ENCODE data around the gene ARHGEF11.

The ARHGEF11 gene

GRCh38 chr1:156887734-156888133 is 157.8 kb downstream of the ARHGEF11 start:
- Histone ChIP-seq H2AFZ (ENCODE audit: low read depth) (no peak overlapping the region), H3K4me1 (ENCODE audit: low read depth, poor library complexity, severe bottlenecking) (peaks cover 6% of the 10 kb centered on the region), H4K20me1 (ENCODE audit: insufficient read depth) (no peaks in the 10 kb centered on the region), H3K4me2 (no peak overlapping the region), H3K9ac (no peak overlapping the region), H3K36me3 (ENCODE audit: insufficient read depth) (no peaks in the 10 kb centered on the region), H3K79me2 (ENCODE audit: insufficient read depth, low read depth) (no peaks in the 10 kb centered on the region), H3K4me3 (IDR thresholded peaks at IDR 0.05; ENCODE audit: insufficient read depth, low read depth, low read length) (no peak overlapping the region), H3K27ac (no peak overlapping the region), H3K27me3 (ENCODE audit: insufficient read depth, low read depth) (peaks cover 85% of the 10 kb centered on the region)
- TF ChIP-seq, protein P1, sequence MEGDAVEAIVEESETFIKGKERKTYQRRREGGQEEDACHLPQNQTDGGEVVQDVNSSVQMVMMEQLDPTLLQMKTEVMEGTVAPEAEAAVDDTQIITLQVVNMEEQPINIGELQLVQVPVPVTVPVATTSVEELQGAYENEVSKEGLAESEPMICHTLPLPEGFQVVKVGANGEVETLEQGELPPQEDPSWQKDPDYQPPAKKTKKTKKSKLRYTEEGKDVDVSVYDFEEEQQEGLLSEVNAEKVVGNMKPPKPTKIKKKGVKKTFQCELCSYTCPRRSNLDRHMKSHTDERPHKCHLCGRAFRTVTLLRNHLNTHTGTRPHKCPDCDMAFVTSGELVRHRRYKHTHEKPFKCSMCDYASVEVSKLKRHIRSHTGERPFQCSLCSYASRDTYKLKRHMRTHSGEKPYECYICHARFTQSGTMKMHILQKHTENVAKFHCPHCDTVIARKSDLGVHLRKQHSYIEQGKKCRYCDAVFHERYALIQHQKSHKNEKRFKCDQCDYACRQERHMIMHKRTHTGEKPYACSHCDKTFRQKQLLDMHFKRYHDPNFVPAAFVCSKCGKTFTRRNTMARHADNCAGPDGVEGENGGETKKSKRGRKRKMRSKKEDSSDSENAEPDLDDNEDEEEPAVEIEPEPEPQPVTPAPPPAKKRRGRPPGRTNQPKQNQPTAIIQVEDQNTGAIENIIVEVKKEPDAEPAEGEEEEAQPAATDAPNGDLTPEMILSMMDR (conservative IDR thresholded peaks at IDR 0.05; ENCODE audit: low read depth, low read length), result no peak

DNA sequence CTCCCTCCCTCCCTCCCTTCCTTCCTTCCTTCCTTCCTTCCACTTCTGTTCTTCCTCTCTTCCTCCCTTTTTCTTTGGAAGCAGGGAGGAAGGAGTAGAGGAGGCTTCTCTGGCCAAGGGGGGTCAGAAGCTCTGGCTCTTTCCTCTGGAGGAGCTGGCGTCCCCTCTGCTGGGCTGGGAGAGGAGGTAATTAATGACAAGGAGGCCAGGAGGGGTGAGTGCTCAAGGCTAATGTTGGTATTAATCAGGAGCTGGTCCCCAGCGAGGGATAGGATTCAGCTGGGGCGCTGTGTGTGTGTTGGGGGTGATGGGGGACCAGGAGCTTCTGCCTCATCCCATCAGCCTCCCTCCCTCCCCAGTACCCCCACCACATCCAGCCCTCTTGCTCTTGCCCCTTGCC is 158.2 kb downstream of the ARHGEF11 start:
- H3K36me3 ChIP-seq (ENCODE audit: insufficient read depth), result no peaks in the 10 kb centered on the region
- H2AFZ ChIP-seq (ENCODE audit: low read depth), result no peak overlapping the region
- TF ChIP-seq, protein P1 (conservative IDR thresholded peaks at IDR 0.05; ENCODE audit: low read depth, low read length), result no peak
- peaks cover 4% of the 10 kb centered on the region for H3K4me1 ChIP-seq (ENCODE audit: low read depth, poor library complexity, severe bottlenecking)
- H3K79me2 ChIP-seq (ENCODE audit: insufficient read depth, low read depth), result no peaks in the 10 kb centered on the region
- H4K20me1 ChIP-seq (ENCODE audit: insufficient read depth), result no peaks in the 10 kb centered on the region
- H3K9ac ChIP-seq, result no peak overlapping the region
- peaks cover 85% of the 10 kb centered on the region for H3K27me3 ChIP-seq (ENCODE audit: insufficient read depth, low read depth)
- no peak overlapping the region for H3K27ac ChIP-seq
- H3K4me2 ChIP-seq, result no peak overlapping the region
- no peak overlapping the region for H3K4me3 ChIP-seq (IDR thresholded peaks at IDR 0.05; ENCODE audit: insufficient read depth, low read depth, low read length)

DNA sequence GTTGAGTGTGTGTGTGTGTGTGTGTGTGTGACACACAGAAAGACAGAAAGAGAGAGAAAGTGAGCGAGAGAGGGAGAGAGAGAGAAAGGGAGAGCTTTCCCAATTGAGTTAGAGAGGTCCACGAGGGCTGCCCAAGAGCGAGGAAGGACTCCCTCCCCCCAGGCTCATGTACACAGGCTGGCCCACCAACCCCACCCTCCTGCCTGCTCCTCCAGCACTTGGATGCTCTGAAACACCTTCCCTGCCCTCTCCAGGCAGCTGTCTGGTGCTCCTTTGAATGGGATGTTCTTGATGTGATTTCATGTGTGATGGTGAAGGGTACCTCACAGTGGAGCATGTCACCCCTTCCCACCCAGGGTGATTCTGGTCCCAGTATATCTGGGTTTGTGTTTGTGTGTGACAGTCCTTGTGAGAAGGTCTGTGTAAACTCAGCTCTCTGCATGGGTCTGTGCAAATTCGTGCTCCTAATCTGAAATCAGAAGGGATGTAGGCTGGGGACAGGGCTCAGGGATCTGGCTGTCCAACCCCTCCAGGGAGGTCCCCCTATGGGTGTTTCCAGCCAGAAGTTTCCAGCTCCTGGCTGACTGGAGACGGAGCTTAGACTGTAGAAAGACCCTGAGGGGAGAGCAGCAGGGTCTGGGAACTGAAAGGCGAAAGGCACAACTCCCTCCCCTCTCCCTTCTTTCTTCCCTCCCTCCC is 158.8 kb downstream of the ARHGEF11 start:
- Histone ChIP-seq H3K36me3 (ENCODE audit: insufficient read depth) (no peaks in the 10 kb centered on the region), H3K27me3 (ENCODE audit: insufficient read depth, low read depth) (peaks cover 85% of the 10 kb centered on the region), H3K79me2 (ENCODE audit: insufficient read depth, low read depth) (no peaks in the 10 kb centered on the region), H2AFZ (ENCODE audit: low read depth) (no peak overlapping the region), H3K4me3 (IDR thresholded peaks at IDR 0.05; ENCODE audit: insufficient read depth, low read depth, low read length) (no peak overlapping the region), H3K4me1 (ENCODE audit: low read depth, poor library complexity, severe bottlenecking) (no peaks in the 10 kb centered on the region), H3K27ac (no peak overlapping the region), H4K20me1 (ENCODE audit: insufficient read depth) (no peaks in the 10 kb centered on the region), H3K4me2 (no peak overlapping the region), H3K9ac (no peak overlapping the region)
- TF ChIP-seq, protein P1 (conservative IDR thresholded peaks at IDR 0.05; ENCODE audit: low read depth, low read length), result no peak

DNA sequence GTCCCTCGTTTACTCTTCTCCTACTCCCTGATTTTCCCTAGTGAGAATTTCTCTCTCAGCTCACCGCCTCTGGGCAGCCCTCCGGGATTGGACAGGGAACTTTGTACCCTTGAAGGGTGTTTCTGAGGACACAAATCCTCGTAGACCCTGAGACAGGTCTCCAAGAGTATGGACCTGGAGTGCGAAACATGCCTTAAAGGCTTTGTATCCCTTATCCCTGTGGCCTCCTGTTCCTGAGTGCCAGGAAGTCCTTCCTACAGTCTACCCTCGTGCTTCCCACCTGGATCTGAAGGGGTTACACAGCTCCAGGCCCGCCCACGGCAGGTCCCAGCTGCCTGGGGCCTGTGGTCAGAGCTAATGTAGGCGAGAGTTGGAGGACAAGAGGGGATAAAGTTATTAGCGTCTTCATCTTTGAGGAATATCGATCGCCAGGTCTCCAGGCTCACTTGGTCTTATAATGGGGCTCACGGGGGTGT is 159.6 kb downstream of the ARHGEF11 start:
- TF ChIP-seq, protein P1 (conservative IDR thresholded peaks at IDR 0.05; ENCODE audit: low read depth, low read length), result no peak
- Histone ChIP-seq H3K79me2 (ENCODE audit: insufficient read depth, low read depth) (no peaks in the 10 kb centered on the region), H3K27ac (no peak overlapping the region), H3K4me1 (ENCODE audit: low read depth, poor library complexity, severe bottlenecking) (peaks cover 2% of the 10 kb centered on the region), H3K27me3 (ENCODE audit: insufficient read depth, low read depth) (peaks cover 85% of the 10 kb centered on the region), H3K36me3 (ENCODE audit: insufficient read depth) (no peaks in the 10 kb centered on the region), H4K20me1 (ENCODE audit: insufficient read depth) (no peaks in the 10 kb centered on the region), H3K4me2 (no peak overlapping the region), H2AFZ (ENCODE audit: low read depth) (no peak overlapping the region), H3K9ac (no peak overlapping the region), H3K4me3 (IDR thresholded peaks at IDR 0.05; ENCODE audit: insufficient read depth, low read depth, low read length) (no peak overlapping the region)
